ENCODE data around the gene LRP1-AS.

Gene LRP1-AS

GRCh38 chr12:57139796-57140649 lies 7.4 kb downstream of the LRP1-AS start:
- TF ChIP-seq CTCF (conservative IDR thresholded peaks at IDR 0.05) = no peak
- H3K27ac ChIP-seq = no peak overlapping the region

- TF ChIP-seq CTCF (conservative IDR thresholded peaks at IDR 0.05) = no peak
- H3K27ac ChIP-seq = no peak overlapping the region
These were observed 8.7 kb downstream of the LRP1-AS start for GRCh38 chr12:57138526-57139272.

DNA sequence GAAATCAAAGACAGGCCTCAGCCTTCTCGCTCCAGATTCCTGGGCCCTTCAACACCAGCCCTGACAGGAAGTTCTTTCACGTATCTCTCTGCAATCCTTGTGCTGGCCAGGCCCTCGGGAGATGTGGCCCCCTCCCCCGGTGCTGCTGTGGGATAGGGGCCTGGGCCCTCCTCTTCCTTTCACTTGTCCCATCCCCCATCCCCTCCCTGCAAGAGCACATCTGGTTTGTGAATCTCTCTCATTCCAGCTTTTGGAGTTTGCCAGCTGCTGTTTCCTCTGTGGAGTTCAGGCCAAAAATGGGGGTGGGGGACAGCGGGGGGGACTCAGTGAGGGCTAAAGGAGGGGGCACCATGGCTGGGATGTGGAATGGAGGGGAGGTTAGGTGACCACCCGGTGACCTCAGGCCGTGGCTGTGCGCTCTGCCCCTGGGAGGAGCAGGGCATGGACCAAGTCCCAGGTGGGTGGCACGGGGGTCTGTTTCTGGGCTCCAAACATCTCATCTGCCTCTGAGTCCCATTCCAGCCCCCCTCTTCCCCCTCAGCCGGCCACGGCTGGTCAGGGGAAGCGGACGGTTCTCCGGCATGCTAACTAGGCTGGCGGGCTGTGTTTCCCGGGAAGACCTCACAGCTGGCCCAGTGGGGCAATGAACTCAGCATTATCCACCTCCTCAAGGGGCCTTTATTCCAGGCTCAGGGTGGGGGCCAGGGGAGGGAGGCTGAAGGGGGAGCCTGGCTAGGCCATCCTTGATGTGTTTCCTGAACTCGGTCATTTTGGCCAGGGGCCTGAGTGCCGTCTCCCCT lies 11.7 kb downstream of the LRP1-AS start:
- TF ChIP-seq CTCF (conservative IDR thresholded peaks at IDR 0.05) = no peak
- no peak overlapping the region for H3K27ac ChIP-seq

GRCh38 chr12:57134949-57135348 lies 12.5 kb downstream of the LRP1-AS start:
- TF ChIP-seq CTCF (conservative IDR thresholded peaks at IDR 0.05) = no peak
- no peak overlapping the region for H3K27ac ChIP-seq

DNA sequence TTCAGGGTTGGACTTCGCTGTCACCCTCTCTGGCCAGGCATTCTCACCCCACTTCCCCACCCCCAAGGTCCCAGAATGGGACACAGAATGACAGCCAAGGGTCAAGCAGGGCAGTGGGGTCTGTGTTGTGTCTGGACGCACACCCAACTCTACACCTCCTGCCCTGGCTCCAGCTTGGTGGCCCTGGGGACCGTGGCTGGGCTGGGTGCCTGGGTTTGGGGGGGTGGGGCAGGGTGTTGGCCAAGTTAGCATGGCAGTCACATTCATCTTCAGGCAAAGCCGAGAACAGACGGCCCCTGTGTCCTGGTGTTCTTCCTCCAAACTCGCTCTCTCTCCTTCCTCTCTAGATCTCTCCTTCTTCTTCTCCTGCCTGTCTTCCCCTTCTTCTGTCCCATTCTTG lies 13.5 kb downstream of the LRP1-AS start:
- no peak overlapping the region for H3K27ac ChIP-seq
- no peak for TF ChIP-seq CTCF (conservative IDR thresholded peaks at IDR 0.05)

DNA sequence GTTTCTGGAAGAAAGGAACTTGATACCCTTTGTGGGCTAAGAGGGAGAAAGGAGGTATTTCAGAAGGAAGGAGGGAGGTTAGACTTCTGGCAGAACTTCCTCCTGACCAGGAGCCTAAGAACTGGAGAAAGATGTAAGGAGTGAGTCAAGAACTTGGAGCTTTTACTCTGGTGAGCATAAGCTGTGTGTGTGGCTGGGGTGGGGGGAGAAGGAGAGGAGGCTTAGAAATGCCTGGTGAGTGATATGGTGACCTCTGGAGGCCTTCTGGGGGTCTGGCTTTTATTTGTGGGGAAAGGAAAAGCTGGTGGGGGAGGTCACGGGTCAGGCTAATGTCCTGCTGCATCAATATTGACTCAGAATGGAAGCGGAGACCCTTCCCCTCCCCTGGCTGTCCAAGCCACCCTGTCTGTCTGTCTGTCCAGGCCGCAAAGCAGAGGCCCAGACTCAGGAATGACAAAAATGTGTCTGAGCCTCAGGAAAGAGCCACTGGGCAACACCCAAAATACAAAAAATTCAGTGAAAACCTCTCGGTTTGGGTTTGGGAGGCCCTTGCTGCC lies 14.3 kb downstream of the LRP1-AS start:
- H3K27ac ChIP-seq = peak overlapping the region; percentile 61; the same call in 1 of the 2 replicates
- no peak for TF ChIP-seq CTCF (conservative IDR thresholded peaks at IDR 0.05)

Measured in VCaP (cell line).